Measurements from ENCODE around the gene WBP2.
"Not testable (repeated sequence)": the region's sequence is repeated elsewhere in the genome, so short reads cannot be mapped to it uniquely, and the experiment has no call there.

Gene WBP2

DNA sequence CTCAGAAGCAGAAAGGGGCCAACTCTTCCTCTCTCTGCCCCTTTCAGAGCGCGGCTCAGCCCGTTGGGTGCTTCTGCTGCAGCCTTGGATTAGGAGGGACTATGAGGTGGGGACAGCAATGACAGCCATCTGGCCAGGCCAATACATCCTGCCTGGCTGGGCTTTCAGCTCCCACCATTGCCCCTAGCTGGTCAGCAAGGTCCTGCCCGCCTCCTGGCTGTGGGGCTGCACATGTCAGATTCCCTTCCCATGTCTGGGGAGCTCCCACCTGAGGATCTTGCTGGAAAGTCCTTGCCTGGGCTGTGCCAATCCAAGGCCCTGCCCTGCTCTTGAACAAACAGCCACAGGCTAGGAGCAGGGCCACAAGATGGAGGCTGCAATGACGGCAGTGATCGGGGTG, 33.3 kb upstream of the WBP2 start:
- DNase-seq: no peak

- not testable (repeated sequence) for DNase-seq
These were observed 30.7 kb upstream of the WBP2 start for GRCh38 chr17:75885860-75886259.

GRCh38 chr17:75885431-75885830, 30.3 kb upstream of the WBP2 start:
- no peak for DNase-seq

- DNase-seq: no peak
These were observed 26.7 kb upstream of the WBP2 start for GRCh38 chr17:75881678-75882454.

GRCh38 chr17:75880266-75880665, 25.1 kb upstream of the WBP2 start:
- DNase-seq: no peak

DNA sequence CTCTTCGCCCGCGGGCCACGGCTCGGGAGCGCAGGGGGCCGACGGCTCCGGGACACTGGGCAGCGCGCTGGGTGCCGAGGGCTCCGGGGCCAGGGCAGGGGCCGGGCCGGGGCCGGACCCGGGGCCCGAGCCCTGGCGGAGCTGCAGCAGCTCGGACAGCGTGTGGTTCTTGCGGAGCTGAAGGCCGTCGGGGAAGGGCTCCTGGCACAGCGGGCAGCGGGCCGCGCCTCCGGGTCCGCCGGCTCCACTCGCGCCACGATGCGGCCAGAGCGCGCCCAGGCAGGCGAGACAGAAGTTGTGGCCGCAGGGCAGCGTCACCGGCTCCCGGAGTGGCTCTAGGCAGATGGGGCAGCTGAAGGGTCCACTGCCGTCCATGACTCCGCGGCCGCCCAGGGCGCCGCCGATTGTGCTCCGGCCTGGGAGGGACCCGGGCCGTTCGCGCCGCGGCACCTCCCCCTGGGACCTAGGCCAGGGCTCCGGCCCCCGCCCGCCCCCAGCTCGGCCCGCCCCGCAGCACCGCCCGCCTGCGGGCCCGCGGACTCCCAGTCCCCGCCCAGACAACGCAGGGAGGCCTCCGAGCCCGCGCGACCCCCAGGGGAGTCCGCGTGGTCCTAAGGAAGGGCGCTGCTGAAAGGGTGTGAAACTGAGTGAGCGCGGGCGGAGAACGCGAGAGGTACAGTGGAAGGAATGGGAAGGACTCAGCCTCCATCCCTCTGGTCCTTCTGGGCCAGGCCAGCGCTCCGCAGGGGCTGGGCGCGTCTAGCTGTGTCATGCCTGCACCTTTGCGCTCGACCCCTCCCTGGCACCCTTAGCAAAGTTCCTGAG, 23.3 kb upstream of the WBP2 start, which contains the start of gene TRIM47:
Gene TRIM47, minus strand, starts transcription at position 408 of the 825 bp plus-strand sequence. Its CDS starts 33 bp downstream, at position 375.
- peak; percentile 10 for DNase-seq

- DNase-seq: peak; percentile 57
These were observed 22.6 kb upstream of the WBP2 start for GRCh38 chr17:75877752-75878173.

- peak; percentile 43 for DNase-seq
These were observed 22.0 kb upstream of the WBP2 start for GRCh38 chr17:75876938-75877751.

DNA sequence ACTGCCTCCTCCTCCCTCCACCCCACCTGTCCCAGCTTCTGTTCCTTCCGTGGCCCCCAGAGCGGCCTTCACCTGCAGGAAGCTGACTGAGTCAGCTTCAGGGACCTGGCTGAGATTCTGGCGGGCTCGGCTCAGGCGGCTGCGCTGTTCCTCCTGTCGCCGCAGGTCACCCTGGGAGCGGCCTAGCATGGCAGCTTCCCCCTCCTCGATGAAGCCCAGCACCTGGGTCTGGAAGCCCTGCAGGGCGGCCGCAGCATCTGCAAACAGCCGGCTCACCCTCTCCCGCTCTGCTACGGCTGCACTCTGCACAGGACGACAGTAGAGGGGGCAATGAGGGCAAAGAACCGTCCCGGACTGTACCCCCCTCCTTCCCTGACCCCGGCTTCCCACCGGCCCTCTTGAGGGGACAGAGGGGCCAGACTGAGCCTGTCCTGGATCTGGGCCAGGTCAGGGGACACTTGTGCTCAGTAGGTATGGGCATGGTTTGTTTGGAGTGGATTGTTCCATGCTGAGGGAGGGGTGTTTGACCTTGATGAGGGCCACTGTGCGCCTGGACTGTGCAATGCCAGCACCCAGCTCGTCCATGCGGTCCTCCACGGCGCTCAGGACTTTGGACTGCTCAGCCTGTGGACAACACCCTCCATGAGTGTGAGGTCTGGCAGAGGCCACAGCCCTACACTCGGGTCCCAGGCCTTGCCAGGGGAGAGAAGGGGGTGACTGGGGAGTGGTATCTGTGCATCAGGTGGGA, 21.2 kb upstream of the WBP2 start:
- no peak for DNase-seq

DNA sequence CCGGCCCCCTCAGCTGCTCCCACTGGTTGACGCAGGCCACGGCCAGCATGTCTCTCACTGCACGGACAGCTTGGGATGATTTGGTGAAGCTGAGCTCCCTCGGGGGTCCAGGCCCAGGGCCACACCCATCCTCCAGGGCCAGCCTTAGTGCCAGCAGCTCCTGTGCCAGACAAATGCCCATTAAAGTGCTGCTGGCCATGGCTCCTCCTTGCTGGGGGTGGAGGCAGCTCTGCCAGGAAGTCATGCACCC, 20.7 kb upstream of the WBP2 start:
- no peak for DNase-seq

GRCh38 chr17:75875182-75875939, 20.2 kb upstream of the WBP2 start:
- DNase-seq: peak; percentile 36

GRCh38 chr17:75874323-75875181, 19.4 kb upstream of the WBP2 start:
- no peak for DNase-seq

GRCh38 chr17:75873587-75874322, 18.6 kb upstream of the WBP2 start:
- no peak for DNase-seq

DNA sequence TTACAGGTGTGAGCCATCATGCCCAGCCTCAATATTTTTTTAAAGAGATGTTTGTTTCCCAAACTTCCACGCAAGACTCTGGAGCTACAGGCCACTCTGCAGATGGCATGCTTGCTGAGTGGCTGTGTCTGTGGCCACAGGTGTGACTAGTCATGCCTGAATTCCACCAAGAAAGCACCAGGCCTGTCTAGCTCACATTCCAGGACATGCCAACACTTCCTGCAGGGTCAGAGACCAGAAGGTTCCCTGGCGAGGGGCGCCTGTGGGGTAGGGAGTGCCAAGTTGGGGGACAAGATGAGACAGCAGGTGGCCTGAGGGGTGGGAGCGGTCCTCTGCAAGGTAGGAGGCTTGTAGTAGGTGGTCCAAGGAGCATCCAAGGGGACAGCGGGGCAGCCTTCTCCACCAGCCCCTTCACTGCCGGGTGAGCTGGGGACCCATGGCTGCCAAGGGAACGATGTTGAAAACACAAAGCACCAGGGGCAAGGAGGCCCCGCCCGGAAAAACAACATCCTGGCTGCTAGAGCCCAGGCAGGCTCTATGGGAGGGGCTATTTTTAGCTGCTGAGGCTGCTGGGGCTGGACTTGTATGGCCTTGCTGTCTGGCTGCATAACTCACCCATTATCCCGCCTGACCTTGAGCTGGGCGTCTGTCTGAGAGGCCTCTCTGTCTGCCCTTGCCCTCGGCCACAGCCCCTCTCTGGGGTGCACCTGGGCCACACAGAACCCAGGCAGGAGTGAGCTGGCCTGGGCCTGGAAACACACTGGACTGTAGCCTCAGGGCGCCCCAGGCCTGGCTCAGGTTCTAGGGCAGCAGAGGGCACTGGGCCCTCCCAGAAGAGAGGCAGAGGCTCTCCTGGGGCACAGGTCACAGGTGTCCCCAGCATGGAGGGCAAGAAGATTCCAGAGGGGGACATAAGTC, 17.6 kb upstream of the WBP2 start:
- DNase-seq: no peak

GRCh38 chr17:75870228-75870627, 15.1 kb upstream of the WBP2 start:
- not testable (repeated sequence) for DNase-seq

GRCh38 chr17:75869282-75870141, 14.4 kb upstream of the WBP2 start:
- DNase-seq: peak; percentile 32

GRCh38 chr17:75868730-75869281, 13.7 kb upstream of the WBP2 start:
- not testable (repeated sequence) for DNase-seq

All from NCI-H1092 (cell line).